Coronary artery (tissue), 2 donors: ENCODE measurements around the gene TTI1.

ENCODE experiments used
- DNase-seq: peaks from one replicate; pipeline ENCODE4 v3.0.0-alpha.2; 2017; ENCODE audit warnings: low spot score
- H3K27ac ChIP-seq, 2 donors: fragments of 200-600 bp; sonication (generic); one replicate each; pipeline ENCODE4 v1.5.1; 2016 to 2019
- H3K4me3 ChIP-seq: fragments of 200-600 bp; sonication (generic); 2 replicates; pipeline ENCODE4 v1.5.1; 2016; ENCODE audit warnings: mild to moderate bottlenecking, moderate library complexity
- CTCF ChIP-seq: fragments of 200-600 bp; sonication (generic); IDR thresholded peaks from one replicate; pipeline ENCODE4 v1.5.1; 2019; ENCODE audit warnings: antibody characterized with exemption

TTI1 gene

GRCh38 chr20:37944456-37944981 lies 88.7 kb downstream of the TTI1 start:
- H3K4me3 ChIP-seq: no peak overlapping the region
- no peak for TF ChIP-seq CTCF
- H3K27ac ChIP-seq: no peak overlapping the region
- no peak for DNase-seq

GRCh38 chr20:37943501-37944455 lies 89.5 kb downstream of the TTI1 start:
- Histone ChIP-seq H3K27ac (no peak overlapping the region), H3K4me3 (no peak overlapping the region)
- TF ChIP-seq CTCF: no peak
- no peak for DNase-seq

GRCh38 chr20:37943033-37943432 lies 90.2 kb downstream of the TTI1 start:
- no peak for DNase-seq
- H3K4me3 ChIP-seq: no peak overlapping the region
- H3K27ac ChIP-seq: no peak overlapping the region
- no peak for TF ChIP-seq CTCF

GRCh38 chr20:37941992-37942391 lies 91.3 kb downstream of the TTI1 start:
- DNase-seq: no peak
- H3K4me3 ChIP-seq: no peak overlapping the region
- no peak for TF ChIP-seq CTCF
- H3K27ac ChIP-seq: no peak overlapping the region

GRCh38 chr20:37941332-37941731 lies 91.9 kb downstream of the TTI1 start:
- no peak for DNase-seq
- TF ChIP-seq CTCF: no peak
- no peak overlapping the region for H3K4me3 ChIP-seq
- H3K27ac ChIP-seq: no peak overlapping the region

GRCh38 chr20:37940858-37941257 lies 92.4 kb downstream of the TTI1 start:
- no peak overlapping the region for H3K27ac ChIP-seq
- TF ChIP-seq CTCF: no peak
- no peak for DNase-seq
- H3K4me3 ChIP-seq: no peak overlapping the region
